Kidney (tissue), 14 donors: ENCODE measurements around the gene CWF19L1. TPM values are rescaled to one million over a fixed set of nuclear protein-coding genes. Genes with fewer than 3 reads are reported as not detected.
A peak's percentile ranks its signal among the peaks of the same experiment; 100 is the strongest.

ENCODE experiments used
- DNase-seq, 5 donors: peaks; one replicate each; pipeline ENCODE4 v3.0.0-alpha.2; 2013 to 2020
- FAIRE-seq: peaks from 2 replicates; lab custom pipeline; 2012; peaks lifted over from hg19 to GRCh38; lab: Jason Lieb, UNC
- H3K27ac ChIP-seq, 2 donors: one replicate each; pipeline ENCODE4 v1.7.0; 2013; ENCODE audit warnings: low read depth in 2 of 2, low read length in 2 of 2, inconsistent platforms in 1 of 2
- H3K27me3 ChIP-seq: one replicate; pipeline ENCODE4 v1.7.1; 2013; ENCODE audit warnings: low read length, inconsistent platforms; ENCODE audit not compliant: control insufficient read depth, insufficient read depth
- H3K36me3 ChIP-seq, 3 donors: one replicate each; pipeline versions ENCODE4 v1.7.0 to v1.7.1; 2013; ENCODE audit warnings: low read length in 3 of 3, control low read depth in 1 of 3, inconsistent platforms in 1 of 3; ENCODE audit not compliant: insufficient read depth in 3 of 3, control insufficient read depth in 2 of 3
- H3K4me1 ChIP-seq, 3 donors: one replicate each; pipeline versions ENCODE4 v1.7.0 to v1.7.1; 2013; ENCODE audit warnings: low read length in 3 of 3, inconsistent platforms in 1 of 3, low read depth in 1 of 3; ENCODE audit not compliant: control insufficient read depth in 2 of 3, insufficient read depth in 2 of 3
- H3K4me3 ChIP-seq, 3 donors: one replicate each; pipeline versions ENCODE4 v1.7.0 to v1.8.1; 2013; ENCODE audit warnings: low read length in 3 of 3, control low read depth in 1 of 3, inconsistent platforms in 1 of 3
- H3K9ac ChIP-seq, 3 donors: one replicate each; pipeline versions ENCODE4 v1.7.0 to v1.7.1; 2013; ENCODE audit warnings: low read length in 3 of 3, control low read depth in 1 of 3, inconsistent platforms in 1 of 3
- H3K9me3 ChIP-seq, 3 donors: one replicate each; pipeline versions ENCODE4 v1.7.0 to v1.7.1; 2013; ENCODE audit warnings: low read length in 3 of 3, control low read depth in 1 of 3, inconsistent platforms in 1 of 3; ENCODE audit not compliant: control insufficient read depth in 2 of 3, insufficient read depth in 1 of 3
- intact Hi-C: fragments of 100-400 bp; cut with DNase I; formaldehyde crosslinking; loops from one replicate; pipeline ENCODE4 v1.11.1; 2022
- polyA plus RNA-seq: library from polyadenylated mRNA; stranded (reverse); fragments of 350-450 nt; fragmentation: Illumina TruSeq; extraction: RNeasy Lipid Tissue Mini Kit (QIAGEN cat#74804); gene quantifications from one replicate; pipeline ENCODE4 v1.2.3, GENCODE V29; 2014; ENCODE audit warnings: low read depth, low replicate concordance; ENCODE audit not compliant: insufficient read depth
- total RNA-seq: library from RNA; stranded (reverse); fragmentation: NEBNext Ultra II Directional; extraction: Animal tissue kit (Norgen Biotek cat#: 25700); gene quantifications from one replicate; pipeline ENCODE4 v1.2.1, GENCODE V29; 2021
- TF ChIP-seq, protein P1 (sequence below): IDR thresholded peaks from 3 replicates; pipeline ENCODE4 v1.5.1; 2012; ENCODE audit warnings: mild to moderate bottlenecking, moderate library complexity, borderline replicate concordance; ENCODE audit not compliant: insufficient read depth; ENCODE audit errors: extremely low read depth
- donor health status: control.
- donor health status: control.
- donor health status: control.
- donor health status: control.
- donor health status: control.
- donor health status: DM: yes; HTN: yes; CAD: no.
- donor health status: Normal renal cell carcinoma (clear cell type).

The CWF19L1 gene
- total and polyA plus RNA-seq, 2 donors from 2014 or later, result 18.0 to 25.0 TPM

DNA sequence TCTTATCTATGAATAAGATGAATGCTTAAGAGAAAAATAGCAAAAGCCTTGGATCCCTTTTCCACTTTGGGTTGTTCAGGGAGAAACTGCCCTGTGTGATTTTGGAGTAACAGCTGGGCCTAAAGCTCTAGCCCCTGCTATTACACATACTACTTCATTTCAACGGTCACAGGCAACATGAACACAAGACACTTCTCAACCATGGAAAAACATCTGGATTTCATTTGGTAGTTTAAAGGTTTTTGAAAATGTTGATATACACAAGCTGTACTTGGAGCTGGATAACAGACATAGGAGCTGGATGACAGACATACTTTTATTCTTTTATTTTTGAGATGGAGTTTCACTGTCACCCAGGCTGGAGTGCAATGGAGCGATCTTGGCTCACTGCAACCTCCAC, 35.3 kb downstream of the CWF19L1 start:
- H3K36me3 ChIP-seq, result peaks cover 10 to 23% (median 13%) of the 10 kb centered on the region in 3 donors
- no peak overlapping the region for H3K4me3 ChIP-seq
- no peaks in the 10 kb centered on the region for H3K9me3 ChIP-seq
- FAIRE-seq (no peak), DNase-seq (peak in 1 of 5 donors; percentile 22)
- intact Hi-C loops, result no loop called here
- TF ChIP-seq, protein P1, sequence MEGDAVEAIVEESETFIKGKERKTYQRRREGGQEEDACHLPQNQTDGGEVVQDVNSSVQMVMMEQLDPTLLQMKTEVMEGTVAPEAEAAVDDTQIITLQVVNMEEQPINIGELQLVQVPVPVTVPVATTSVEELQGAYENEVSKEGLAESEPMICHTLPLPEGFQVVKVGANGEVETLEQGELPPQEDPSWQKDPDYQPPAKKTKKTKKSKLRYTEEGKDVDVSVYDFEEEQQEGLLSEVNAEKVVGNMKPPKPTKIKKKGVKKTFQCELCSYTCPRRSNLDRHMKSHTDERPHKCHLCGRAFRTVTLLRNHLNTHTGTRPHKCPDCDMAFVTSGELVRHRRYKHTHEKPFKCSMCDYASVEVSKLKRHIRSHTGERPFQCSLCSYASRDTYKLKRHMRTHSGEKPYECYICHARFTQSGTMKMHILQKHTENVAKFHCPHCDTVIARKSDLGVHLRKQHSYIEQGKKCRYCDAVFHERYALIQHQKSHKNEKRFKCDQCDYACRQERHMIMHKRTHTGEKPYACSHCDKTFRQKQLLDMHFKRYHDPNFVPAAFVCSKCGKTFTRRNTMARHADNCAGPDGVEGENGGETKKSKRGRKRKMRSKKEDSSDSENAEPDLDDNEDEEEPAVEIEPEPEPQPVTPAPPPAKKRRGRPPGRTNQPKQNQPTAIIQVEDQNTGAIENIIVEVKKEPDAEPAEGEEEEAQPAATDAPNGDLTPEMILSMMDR, result no peak
- H3K27ac ChIP-seq, result no peak overlapping the region
- peaks cover 0 to 6% (median 5%) of the 10 kb centered on the region in 3 donors for H3K4me1 ChIP-seq
- H3K27me3 ChIP-seq, result no peaks in the 10 kb centered on the region
- H3K9ac ChIP-seq, result no peak overlapping the region

DNA sequence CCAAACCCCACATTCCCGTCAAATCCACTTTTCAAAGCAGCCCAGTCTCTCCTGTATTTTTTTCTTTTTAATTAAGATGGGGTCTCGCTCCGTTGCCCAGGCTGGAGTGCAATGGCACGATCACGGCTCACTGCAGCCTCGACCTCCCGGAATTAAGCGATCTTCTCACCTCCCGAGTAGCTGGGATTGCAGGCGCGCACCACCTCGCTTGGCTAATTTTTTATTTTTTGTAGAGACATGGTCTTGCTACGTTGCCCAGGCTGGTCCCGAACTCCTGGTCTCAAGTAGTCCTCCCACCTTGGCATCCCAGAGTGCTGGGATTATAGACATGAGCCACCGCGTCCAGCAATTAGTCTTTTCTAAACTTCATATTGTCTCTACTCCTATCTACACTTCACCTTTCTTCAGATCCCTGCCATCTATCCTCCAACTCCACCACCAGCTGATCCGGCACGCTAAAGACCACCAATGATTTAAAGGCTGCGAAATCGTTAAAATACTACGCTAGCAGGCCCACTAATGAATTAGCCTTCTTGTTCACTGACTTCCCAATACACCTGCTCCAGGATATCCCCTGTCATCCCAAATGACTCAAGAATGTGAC, 37.5 kb downstream of the CWF19L1 start:
- H3K36me3 ChIP-seq, result peaks cover 5 to 17% (median 7%) of the 10 kb centered on the region in 3 donors
- H3K9me3 ChIP-seq, result no peaks in the 10 kb centered on the region
- peaks cover 0 to 6% (median 5%) of the 10 kb centered on the region in 3 donors for H3K4me1 ChIP-seq
- TF ChIP-seq, protein P1, result no peak
- no peaks in the 10 kb centered on the region for H3K27me3 ChIP-seq
- H3K9ac ChIP-seq, result peak overlapping the region in 2 of 3 donors; percentile 73 to 80
- H3K4me3 ChIP-seq, result peak overlapping the region; percentile 87 to 99 (median 97)
- DNase-seq (no peak), FAIRE-seq (no peak)
- peak overlapping the region in 1 of 2 donors; percentile 72 for H3K27ac ChIP-seq
- intact Hi-C loops, result no loop called here

DNA sequence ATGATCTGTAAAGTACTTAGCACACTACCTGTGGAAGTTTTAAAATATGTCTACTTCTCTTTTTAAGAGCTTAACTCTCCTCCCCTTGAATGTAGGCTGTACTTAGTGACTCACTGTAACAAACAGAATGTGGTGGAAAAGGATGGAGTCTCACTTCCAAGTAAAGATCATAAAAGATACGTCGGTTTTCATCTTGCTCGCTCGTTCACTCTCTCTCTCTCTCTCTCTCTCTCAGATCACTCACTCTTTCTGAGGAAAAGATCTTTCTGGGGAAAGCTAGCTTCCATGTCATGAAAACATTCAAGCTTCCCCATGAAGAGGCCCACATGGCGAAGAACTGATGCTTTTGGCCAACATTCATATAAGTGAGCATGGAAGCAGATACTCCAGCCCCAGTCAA, 43.6 kb downstream of the CWF19L1 start:
- DNase-seq, result no peak
- intact Hi-C loops, result no loop called here
- TF ChIP-seq, protein P1, result no peak
- FAIRE-seq, result no peak
- Histone ChIP-seq H3K9me3 (no peaks in the 10 kb centered on the region), H3K4me3 (no peak overlapping the region), H3K27ac (no peak overlapping the region), H3K36me3 (peaks cover 0 to 33% (median 14%) of the 10 kb centered on the region in 3 donors), H3K27me3 (no peaks in the 10 kb centered on the region), H3K4me1 (peaks cover 0 to 6% (median 3%) of the 10 kb centered on the region in 3 donors), H3K9ac (no peak overlapping the region)

DNA sequence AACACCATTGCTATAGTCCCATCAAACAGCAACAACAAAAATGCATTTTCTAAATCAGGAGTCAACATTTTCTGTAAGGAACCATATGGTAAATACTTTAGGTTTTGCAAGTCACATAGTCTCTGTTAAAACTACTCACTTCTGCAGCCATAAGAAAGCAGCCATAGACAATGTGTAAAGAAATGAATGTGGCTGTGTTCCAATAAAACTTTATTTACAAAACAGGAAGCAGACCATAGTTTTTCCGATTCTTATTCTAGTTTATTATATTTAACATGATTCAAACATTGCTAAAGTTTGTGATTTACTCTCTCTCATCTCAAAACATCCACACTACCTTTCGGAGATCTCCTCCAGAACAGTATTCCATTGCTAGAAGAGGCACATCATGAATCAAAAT, 44.9 kb downstream of the CWF19L1 start:
- TF ChIP-seq, protein P1, result no peak
- DNase-seq (no peak), FAIRE-seq (no peak)
- H3K36me3 ChIP-seq, result peaks cover 0 to 41% (median 20%) of the 10 kb centered on the region in 3 donors
- H3K9me3 ChIP-seq, result no peaks in the 10 kb centered on the region
- H3K4me1 ChIP-seq, result no peaks in the 10 kb centered on the region
- H3K27me3 ChIP-seq, result no peaks in the 10 kb centered on the region
- no peak overlapping the region for H3K27ac ChIP-seq
- intact Hi-C loops, result no loop called here
- H3K4me3 ChIP-seq, result no peak overlapping the region
- H3K9ac ChIP-seq, result no peak overlapping the region
